Erythroblast (primary cell): ENCODE measurements around the gene THBS4.

Experiments
- GATA1 ChIP-seq: IDR thresholded peaks from 2 replicates; pipeline ENCODE4 v1.6.1; 2011; ENCODE audit warnings: low read depth, mild to moderate bottlenecking, control low read depth, low read length, moderate library complexity
- POLR2A ChIP-seq: IDR thresholded peaks from 2 replicates; pipeline ENCODE4 v1.6.1; 2011; ENCODE audit warnings: mild to moderate bottlenecking, low read length

GRCh38 chr5:79986260-79986659, 48.9 kb upstream of the THBS4 start:
- no peak for TF ChIP-seq POLR2A
- TF ChIP-seq GATA1, result no peak
